ENCODE results near the gene CEP41.

The CEP41 gene, protein sequence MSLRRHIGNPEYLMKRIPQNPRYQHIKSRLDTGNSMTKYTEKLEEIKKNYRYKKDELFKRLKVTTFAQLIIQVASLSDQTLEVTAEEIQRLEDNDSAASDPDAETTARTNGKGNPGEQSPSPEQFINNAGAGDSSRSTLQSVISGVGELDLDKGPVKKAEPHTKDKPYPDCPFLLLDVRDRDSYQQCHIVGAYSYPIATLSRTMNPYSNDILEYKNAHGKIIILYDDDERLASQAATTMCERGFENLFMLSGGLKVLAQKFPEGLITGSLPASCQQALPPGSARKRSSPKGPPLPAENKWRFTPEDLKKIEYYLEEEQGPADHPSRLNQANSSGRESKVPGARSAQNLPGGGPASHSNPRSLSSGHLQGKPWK

DNA sequence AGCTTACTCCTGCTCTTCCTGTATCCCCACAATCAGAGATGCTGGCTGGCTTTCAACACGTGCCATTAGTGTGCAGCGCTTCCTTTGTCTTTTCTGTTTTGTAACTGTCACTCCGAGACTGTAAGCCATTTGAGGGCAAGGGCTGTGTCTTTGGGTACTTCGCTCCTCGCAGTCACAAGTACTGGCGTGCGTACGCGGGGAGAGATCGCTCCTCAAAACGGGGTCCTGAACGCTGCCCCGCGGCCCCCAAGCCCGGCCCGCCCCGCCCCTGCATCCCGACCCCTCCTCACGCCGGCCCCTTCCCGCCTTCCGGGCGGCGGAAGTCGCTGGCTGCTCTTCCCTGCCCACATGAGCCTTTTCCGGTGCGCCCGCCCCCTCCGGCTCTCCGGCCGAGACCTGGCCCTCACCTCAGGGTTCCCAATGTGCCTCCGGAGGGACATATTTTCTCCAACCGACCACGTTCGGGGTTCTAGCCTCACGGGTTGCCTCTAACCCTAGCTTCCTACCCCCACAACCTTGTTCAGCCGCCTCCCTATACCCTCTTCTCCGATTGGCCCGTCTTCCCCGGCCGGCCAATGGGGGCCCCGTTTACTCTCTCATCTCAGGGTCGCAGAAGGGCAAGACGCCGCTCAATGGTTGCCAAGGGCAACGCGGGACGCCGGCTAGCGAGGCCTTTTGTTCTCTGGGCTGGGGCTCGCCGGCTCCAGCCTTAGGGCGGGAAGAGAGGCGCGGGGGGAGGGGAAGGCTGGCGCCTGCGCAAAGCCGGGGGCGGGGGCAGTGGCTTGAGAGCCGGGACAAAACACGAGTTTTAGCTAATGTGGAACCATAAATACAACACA, at the start of gene CEP41:
Gene CEP41 (minus strand): TSS at position 490 of the 839 bp plus-strand sequence. CDS start 50 bp downstream, at position 440.
- DNase-seq, result peak; percentile 97

DNA sequence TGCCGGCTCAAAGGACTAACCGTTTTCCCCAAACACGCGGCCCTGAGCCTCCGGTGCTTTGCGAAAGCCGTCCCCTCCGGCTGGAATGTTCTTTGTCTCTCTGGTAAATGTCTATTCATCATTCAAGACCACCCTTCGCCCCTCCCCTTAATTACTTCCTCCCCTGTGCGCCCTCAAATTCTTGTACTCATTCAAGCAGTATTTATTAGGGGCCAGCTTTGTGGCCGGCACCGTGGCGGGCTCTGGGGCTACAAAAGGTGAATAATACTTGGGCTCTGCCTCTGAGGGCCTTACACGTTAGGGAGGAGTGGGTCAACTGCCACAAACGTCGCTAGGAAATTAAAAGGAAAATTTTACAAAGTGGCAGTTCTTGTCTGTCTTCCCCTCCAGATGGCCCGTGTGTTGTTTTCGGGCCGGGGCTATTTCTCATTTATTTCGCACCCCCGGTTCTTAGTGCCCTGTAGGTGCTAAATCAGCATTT, 49.5 kb upstream of the CEP41 start:
- no peak for DNase-seq

DNA sequence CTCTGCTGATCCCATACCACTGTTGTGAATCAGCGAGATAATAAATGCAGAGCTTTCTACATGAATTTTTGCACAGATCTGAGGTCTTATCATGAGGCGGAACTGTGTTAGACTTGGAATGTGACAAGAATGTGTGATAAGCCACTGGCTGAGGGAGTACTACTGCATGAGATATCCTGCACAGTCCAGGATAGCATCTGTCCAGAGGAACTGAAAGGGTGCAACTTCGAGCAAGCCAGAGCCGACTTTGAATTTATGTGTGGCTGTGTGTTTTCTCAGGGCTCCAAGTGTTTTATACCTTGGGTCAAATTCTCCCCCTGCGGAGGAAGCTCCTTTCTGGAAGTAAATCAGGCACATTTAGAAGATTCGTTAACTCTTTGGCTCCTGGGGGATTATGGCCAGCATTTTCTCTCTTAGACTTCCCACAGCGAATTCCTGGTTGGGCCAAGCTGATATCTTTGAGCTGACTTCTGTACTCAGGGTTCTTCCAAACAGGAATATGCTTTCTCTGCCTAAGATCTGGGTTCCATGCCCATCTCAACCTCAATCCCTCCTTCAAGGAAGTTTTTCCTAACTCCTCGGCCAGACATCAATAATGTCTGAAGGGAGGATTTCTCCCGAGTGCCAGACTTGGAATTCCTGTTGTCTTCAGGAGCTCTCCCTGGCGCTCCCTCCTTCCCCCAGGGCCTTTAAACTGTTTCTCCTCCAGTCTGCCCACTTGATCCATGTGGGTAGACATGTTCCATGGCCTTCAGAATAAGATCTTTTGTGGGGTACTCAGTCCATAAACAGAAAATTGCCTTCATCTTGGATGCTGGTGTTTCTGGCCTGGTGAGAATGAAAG, 48.5 kb upstream of the CEP41 start:
- no peak for DNase-seq

DNA sequence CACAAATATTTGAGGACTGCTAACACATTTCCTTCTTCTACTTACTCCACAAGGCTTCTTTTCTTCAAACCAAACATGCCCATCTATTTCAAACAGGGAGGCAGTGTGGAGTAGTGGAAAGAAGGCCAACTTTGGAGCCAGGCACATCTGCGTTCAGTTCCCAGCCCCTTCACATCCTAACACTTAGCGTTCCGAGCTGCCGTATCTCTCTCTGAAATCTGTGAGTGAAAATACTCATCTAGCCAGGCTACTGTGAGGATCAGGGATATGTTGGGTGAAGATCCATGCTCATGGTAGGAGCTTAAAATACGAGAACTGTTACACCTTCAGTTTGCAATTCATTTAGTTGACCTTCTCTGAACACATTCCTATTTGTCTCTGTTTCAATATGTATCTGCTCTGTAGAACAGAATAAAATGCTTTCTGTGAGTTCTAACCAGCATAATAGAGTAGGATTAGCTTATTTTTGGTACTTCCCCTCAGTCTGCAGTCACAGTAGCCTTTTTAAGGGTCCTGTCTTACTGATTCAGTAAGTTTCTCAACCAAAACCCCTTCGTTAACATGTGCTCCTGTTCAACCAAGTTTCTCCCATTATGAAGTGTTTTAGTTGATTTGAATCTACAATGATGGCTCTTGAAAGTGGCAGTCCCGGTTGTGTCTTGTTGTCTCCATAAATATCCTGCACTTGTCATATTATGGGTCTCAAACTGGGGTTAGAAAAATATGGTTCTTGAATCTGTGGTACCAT, 47.8 kb upstream of the CEP41 start:
- no peak for DNase-seq

DNA sequence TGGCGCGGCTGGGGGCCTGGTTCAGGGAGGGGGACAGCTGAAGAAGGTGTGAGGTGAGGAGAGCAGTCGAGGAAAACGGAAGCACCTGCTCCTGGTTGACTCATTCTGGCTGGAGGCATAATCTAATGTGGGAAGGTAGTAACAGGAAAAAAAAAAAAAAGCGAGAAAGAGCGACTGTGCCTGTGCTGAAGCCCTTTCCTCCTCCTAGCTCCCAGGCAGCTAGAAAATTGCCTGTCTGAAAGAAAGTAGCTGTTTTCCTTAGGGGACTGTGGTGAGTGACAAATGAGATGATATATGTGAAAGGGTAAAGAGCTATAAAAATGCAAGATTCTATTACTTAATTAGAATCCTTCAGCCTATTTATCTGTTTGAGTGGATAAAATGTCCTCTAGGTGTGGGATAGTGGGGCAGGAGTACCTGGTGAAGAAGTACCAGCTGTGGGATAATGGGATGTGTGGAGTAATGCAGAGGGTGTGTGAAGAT, 46.2 kb upstream of the CEP41 start:
- no peak for DNase-seq

DNA sequence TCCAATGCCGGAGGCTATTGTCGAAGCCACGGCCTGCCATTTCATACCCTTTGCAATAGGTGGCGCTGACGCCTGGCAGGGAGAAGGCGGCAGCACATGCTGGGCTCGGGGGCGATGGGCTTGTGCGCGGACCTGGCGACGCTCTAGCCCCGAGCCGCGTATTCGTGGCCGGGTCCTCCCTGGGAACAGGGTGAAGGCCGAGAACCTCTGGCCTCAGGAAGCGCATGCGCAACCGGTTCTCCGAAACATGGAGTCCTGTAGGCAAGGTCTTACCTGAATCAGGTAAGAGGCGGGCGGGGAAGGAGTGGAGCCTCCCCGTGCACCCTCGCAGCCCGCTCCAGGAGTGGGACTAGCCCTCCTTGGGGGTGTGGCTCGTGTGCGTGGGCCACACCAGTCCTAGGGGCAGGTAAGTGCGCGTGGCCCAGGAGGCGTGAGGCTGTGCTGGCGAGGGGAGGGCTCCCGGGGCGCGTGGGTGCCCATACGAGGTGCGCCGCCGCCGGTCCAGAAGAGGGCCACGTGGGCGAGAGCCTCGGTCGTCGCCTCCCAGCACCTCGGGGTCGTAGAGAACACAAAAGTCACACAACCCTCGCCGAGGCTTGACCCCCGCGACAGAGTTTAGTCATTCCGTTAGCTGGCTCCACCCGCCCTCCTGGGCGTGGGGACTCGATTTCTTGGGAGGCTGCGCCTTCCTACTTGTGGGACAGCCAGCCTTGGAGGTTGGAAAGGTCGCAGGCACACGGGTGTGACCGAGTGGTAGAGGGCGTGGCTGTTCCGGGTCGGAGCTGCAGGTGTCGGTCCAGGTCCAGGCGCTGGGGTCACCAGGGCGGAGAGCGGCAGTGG, 45.5 kb upstream of the CEP41 start:
- DNase-seq, result no peak

DNA sequence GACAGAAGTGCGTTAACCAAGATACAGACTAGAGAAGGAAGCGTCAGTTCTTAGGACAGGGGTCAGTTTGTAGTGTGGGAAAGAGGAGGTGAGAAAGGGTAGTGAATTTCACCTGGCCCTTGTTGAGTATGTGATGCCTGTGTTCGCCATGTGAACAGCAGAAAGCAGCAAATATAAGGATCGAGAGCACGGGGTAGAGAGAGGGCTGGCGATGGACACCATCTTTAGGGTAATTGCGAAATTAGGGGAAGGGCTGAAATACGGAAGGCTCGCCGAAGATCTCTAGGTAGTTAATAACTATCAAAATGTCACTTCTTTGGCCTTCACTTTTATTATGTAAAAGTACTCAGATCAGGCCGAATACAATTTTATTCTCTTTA, 44.9 kb upstream of the CEP41 start:
- DNase-seq, result no peak

DNA sequence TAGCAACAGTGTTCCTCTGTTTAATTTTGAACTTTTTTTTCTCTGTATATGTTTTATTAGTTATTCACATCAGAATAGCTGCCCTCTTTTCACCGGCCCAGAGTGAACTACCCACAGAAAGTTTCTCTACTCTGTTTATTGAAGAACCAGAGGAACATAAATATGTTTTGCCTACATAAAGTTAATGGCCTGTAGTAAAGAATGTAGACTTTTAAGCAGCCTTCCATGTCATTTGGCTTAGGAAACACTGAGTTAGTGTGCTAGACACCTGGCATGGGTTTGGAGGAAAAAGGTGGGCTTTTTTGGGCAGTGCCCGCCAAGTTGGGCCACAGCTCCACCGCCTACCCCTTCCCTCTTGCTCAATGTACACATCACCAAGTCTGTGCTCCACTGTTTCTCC, 42.2 kb upstream of the CEP41 start:
- no peak for DNase-seq

DNA sequence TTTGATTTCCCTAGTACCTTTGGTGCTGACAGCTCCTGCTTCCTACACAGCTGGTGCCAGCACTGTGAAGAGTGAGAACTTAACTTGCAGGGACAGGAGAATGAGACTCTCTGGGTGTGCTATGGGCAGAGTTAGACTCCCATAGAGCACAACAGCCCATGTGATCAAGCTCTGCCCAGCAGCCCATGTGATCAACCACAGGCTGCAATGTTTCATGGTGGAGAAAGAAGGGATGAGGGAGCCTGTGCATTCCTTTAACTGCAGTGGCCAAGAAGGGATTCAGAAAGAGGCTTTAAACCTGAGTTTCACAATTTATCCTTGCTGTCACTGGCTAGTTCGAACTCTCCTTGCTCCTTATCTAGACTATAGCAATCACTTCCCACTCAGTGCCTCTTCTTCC, 41.1 kb upstream of the CEP41 start:
- no peak for DNase-seq

DNA sequence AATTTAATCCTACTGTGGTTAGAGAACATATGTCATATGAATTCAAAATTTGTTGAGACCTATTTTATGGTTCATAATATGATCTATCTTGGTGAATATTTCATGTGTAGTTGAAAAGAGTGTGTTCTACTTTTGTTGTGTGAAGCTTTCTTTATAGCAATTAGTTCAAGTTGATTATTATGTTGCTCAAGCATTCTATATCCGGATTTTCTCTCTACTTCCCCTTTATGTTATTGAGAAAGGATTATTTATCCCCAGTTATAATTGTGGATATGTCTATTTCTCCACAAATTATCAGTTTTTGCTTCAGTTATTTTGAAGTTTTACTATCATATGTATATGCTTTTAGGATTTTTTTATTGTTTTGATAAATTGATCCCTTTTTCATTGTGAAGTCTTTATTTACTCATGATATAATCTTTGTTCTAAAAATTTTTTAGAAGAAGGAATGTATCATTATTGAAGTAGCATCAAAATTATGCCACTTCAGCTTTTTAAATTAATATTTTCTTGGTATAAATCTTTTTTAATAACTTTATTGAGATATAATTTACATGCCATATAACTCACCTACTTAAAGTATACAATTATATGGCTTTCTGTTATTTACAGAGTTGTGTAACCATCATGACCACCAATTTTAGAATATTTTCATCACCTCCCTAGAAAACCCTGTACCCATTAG, 39.0 kb upstream of the CEP41 start:
- no peak for DNase-seq

DNA sequence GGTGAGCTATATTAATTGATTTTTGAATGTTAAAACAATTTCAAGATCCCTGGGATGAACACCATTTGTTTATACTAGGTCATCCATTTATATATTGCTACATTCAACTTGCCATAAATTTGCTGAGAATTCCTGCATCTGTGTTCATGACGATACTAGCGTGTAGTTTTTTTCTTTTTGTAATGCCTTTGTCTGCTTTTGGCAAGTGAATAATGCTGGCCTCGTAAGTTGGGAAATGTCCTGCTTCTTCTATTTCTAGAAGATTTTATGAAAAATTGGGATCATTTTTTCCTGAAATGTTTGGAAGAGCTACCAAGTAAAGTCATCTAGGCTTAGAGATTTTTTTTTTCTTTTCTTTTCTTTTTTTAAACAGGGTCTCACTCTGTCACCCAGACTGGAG, 38.2 kb upstream of the CEP41 start:
- DNase-seq, result no peak

DNA sequence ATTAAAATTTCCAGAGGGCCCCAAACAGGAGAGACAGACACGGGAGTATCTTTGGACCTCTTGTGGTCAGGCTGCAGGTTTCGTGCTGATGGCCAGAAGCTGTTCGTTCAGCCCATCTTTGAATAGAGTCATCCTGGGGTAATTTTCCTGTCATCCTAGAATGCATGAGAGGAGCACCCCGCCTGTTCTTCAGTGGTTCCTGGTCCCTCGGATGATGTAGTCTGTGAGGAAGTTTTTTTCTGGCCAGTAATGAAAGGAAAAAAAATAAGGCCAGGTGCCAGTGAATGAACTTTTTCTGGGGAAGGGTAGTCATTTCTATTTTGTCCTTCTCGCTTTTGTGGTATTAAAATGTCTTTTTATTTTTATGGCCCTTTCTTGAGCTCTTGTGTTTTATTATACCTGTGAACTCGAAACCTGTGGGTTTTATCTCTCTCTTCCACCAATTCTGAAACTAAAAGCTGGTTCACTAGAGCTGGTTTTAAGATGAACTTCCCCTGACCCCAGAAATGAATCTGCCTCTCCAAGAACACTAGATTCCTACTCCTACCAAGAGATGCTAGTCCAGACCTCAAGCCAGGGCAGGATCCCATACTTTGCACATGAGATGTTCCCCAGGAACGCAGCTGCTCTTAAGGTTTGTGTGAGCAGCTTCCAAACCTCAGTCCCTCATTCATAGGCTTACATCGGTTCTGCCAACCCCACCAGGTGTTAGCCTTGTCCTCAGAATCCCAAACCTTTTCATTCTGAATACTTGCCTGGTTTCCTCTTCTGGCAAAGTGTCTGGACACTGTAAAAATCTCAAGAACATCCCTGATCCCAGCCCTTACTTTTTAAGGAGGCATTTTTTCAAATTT, 35.7 kb upstream of the CEP41 start:
- no peak for DNase-seq

DNA sequence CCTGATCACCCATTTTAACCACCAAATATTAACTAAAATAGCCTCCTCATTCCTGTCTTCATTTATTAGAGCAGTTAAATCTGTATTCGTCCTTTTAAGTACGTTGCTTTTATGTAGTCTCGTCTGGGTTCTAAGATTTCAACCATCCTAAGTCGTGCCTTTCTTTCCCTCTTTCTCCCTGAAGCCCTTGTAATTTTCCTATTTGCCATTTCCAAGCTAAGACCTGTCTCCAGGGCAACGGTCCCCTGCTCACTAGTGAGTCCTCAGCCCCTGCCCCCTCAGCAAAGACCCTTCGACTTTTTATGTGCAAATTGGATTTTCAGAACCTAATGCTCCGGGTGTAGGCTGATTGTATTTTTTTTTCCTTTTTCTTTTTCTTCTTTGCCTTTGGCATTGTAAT, 35.0 kb upstream of the CEP41 start:
- DNase-seq, result no peak

DNA sequence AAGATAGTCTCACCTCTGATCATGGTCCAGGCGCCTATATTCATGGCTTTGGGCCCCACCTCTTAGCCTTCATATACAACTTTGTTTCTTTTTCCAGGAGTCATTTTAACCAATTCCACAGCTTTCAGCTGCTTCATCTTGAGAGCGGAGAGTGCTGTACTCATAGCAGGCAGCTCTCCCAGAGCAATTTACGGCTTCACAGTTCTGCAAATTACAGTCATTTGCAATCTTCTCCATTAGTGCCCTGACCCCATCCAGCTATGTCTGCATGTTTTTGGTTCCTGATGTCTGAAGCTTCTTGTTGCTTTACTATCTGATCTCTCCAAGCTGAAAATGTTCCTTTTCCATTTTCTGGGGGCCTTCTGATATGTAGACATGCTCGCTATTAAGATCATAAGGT, 33.1 kb upstream of the CEP41 start:
- DNase-seq, result no peak

DNA sequence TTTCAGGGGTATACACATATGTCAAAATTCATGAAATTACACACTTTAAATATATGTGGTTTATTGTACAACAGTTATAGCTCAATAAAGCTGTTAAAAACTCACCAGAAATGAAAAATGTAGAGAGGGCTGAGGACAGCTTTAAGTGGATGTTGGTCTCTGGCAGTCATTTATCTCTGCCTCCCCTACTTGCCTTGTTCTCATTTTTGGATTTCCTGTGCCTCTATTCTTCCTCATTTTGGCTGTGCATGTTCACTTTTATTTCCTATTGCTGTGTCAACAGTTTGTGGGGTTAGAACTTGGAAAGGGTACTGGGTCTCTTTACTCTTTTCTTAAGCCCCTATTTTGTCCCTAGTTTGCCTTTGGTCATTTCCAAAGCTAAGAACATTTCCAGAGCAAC, 32.5 kb upstream of the CEP41 start:
- no peak for DNase-seq

DNA sequence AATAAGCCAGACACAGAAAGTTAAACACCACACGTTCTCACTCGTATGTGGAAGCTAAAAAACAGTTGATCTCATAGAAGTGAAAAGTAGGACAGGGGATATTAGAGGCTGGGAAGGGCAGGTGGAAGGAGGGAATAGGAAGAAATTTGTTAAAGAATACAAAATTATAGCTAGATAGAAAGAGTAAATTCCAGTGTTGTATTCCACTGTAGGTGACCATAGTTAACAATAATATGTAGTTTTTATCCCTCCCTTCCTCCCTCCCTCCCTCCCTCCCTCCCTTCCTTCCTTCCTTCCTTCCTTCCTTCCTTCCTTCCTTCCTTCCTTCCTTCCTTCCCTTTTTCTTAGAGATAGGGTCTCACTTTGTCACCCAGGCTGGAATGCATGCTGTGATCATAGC, 31.2 kb upstream of the CEP41 start:
- DNase-seq, result no peak

DNA sequence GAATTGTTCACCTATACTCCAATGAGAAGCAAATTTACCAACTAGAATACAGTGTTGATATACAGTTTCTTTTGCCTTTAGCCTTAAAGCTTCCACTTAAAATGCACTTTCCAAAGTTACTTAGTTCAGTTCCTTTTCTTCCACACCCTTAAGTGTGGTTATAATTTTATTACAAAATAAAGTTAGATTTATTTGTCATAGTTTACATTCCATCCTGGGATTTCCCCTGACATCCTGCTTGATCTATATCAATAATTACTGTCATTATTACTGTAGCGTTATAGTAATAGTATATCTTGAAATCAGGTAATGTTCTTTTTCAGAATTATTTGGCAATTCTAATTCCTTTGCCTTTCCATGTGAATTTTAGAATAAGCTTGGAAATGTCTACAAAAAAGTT, 27.8 kb upstream of the CEP41 start:
- no peak for DNase-seq

DNA sequence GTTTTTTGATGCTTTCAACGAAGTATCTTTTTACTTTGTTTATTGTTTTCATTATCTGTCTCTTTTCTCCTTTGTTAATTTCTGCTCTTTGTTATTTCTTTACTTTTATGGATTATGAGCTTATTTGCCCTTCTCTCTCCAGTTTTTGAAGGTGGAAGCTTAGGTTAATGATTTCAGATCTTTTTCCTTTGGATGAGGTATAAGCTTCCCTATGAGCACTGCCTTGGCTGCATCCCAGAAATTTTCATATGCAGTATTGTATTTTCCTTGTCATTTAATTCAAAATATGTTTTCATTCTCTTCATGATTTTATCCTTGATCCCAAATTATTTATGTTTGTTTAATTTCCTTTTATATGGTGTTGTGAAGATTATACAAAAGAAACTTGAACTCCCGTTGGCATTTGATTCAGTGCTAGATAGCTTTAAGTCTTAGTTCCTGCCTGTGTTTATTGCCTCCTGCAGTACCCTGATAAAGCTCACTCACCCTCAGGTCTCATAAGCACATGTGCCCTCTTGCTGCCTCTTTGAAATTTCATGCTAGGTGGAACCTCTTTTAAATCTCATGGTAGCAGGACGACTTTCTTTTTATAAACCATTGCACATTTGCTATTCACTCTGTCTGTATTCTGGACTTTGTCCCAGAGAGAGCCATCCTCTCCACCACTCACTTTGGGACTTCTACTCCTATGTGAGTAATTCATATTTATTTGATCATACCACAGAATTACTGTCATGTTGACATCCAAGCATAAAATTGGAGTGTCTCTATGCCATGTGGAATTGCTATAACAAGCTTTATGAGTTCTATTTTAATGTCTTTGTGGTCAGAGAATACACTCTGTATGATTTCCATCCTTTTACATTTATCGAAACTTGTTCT, 23.0 kb upstream of the CEP41 start:
- no peak for DNase-seq

DNA sequence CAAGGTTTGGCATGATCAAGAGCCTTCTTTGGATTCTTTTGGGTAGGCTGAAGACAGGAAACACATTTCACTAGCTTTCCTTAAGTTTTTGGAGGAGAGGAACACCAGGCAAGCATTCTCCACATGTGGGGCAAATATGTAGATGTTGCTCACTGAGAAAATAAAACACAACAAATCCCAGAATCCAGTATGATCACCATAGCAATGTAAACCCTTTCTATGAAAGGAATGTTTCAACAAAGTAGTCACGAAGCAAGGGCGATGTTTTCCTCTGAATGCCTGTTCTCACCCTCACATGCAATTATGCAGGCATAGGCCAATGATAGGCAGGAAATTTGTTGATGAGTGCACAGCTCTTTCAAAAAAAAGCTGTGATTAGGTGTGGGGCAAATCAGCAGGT, 20.5 kb upstream of the CEP41 start:
- no peak for DNase-seq

Measured in right forelimb (tissue), 1 donor.